IPS-NIHi11 (cell line): ENCODE data around the gene CLECL1.
"Not testable (repeated sequence)": the region's sequence is repeated elsewhere in the genome, so short reads cannot be mapped to it uniquely, and the experiment has no call there.

ENCODE experiments used
- DNase-seq: peaks from one replicate; pipeline ENCODE4 v3.0.0; 2012; ENCODE audit warnings: mixed read lengths, low spot score

The CLECL1 gene

GRCh38 chr12:9719790-9720189 lies 13.1 kb downstream of the CLECL1 start:
- no peak for DNase-seq

GRCh38 chr12:9718968-9719367 lies 13.9 kb downstream of the CLECL1 start:
- DNase-seq = no peak

- DNase-seq = no peak
Measured at GRCh38 chr12:9717070-9717925, 15.6 kb downstream of the CLECL1 start.

- not testable (repeated sequence) for DNase-seq
Measured at GRCh38 chr12:9713032-9713558, 19.8 kb downstream of the CLECL1 start.

- no peak for DNase-seq
Measured at GRCh38 chr12:9711664-9712063, 21.2 kb downstream of the CLECL1 start.

GRCh38 chr12:9710584-9711375 lies 22.1 kb downstream of the CLECL1 start:
- no peak for DNase-seq

- no peak for DNase-seq
Measured at GRCh38 chr12:9708853-9709252, 24.0 kb downstream of the CLECL1 start.

GRCh38 chr12:9707864-9708808 lies 24.8 kb downstream of the CLECL1 start:
- DNase-seq = peak; percentile 69

GRCh38 chr12:9707356-9707755 lies 25.5 kb downstream of the CLECL1 start:
- no peak for DNase-seq

- no peak for DNase-seq
Measured at GRCh38 chr12:9706086-9706685, 26.7 kb downstream of the CLECL1 start.

- DNase-seq = not testable (repeated sequence)
Measured at GRCh38 chr12:9704561-9704960, 28.3 kb downstream of the CLECL1 start.

- no peak for DNase-seq
Measured at GRCh38 chr12:9702255-9702654, 30.6 kb downstream of the CLECL1 start.

GRCh38 chr12:9701380-9702154 lies 31.3 kb downstream of the CLECL1 start:
- no peak for DNase-seq

GRCh38 chr12:9700606-9700956 lies 32.3 kb downstream of the CLECL1 start:
- DNase-seq = no peak

- DNase-seq = no peak
Measured at GRCh38 chr12:9699898-9700605, 32.8 kb downstream of the CLECL1 start.

- no peak for DNase-seq
Measured at GRCh38 chr12:9699269-9699897, 33.5 kb downstream of the CLECL1 start.

- no peak for DNase-seq
Measured at GRCh38 chr12:9698681-9699080, 34.2 kb downstream of the CLECL1 start.

GRCh38 chr12:9697619-9698018 lies 35.3 kb downstream of the CLECL1 start:
- no peak for DNase-seq

- not testable (repeated sequence) for DNase-seq
Measured at GRCh38 chr12:9695661-9696060, 37.2 kb downstream of the CLECL1 start.
